ENCODE data around the gene MOSPD3.

DNA sequence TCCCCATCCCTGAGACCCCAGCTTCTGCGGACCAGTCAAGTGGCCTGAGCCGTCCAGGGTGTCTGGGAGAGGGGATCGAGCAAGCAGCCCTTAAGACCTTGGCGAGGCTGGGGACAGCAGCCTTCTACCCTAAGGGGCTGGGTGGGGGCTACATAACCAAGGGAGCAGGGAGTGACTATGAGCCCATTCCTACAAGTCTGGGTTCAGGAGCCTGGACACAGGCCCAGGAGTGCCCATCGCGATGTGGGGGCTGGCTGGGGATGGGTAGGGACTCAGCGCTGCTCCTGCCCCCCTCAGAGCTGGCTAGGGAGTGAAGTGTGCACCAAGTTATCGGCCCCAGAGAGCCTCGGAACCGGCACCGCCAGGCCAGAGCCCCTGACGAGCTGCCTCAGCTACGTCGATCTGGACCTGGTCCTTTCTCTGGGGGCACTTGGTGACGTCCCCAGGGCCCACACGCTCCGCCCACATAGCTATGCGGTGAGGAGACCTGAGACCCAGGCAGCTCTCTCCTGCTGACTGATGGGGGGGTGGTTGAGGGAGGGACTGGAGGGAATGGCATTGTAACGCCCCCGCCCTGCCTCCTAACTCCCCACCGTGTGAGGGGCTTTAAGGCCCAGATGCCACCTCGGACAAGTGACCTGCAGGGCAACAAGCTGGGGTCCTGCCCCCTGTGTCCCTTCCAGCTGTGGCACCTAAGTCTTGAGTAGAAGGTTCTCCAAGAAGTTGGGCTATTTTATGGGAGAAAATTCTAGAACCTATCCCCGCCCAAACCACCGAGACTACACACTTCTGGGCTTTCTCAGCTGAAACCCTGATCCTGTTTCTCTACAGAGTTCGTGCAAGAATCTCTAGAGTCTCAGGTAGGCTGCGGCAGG is 41.1 kb upstream of the MOSPD3 start:
- TF ChIP-seq, protein P1, sequence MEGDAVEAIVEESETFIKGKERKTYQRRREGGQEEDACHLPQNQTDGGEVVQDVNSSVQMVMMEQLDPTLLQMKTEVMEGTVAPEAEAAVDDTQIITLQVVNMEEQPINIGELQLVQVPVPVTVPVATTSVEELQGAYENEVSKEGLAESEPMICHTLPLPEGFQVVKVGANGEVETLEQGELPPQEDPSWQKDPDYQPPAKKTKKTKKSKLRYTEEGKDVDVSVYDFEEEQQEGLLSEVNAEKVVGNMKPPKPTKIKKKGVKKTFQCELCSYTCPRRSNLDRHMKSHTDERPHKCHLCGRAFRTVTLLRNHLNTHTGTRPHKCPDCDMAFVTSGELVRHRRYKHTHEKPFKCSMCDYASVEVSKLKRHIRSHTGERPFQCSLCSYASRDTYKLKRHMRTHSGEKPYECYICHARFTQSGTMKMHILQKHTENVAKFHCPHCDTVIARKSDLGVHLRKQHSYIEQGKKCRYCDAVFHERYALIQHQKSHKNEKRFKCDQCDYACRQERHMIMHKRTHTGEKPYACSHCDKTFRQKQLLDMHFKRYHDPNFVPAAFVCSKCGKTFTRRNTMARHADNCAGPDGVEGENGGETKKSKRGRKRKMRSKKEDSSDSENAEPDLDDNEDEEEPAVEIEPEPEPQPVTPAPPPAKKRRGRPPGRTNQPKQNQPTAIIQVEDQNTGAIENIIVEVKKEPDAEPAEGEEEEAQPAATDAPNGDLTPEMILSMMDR (conservative IDR thresholded peaks at IDR 0.05; ENCODE audit: low read depth in 2 of 2), result no peak
- TF ChIP-seq EZH2phosphoT487 (IDR thresholded peaks at IDR 0.05; ENCODE audit: unreplicated experiment) (no peak), EZH2 (IDR thresholded peaks at IDR 0.05; ENCODE audit: low read depth, unreplicated experiment) (no peak), POLR2AphosphoS5 (IDR thresholded peaks at IDR 0.05; ENCODE audit: low read depth) (no peak), CREB1 (CRISPR knock-in tag; IDR thresholded peaks at IDR 0.05; ENCODE audit: low read depth) (no peak), JUNB (IDR thresholded peaks at IDR 0.05; ENCODE audit: unreplicated experiment) (no peak), ZNF114 (CRISPR knock-in tag; IDR thresholded peaks at IDR 0.05) (no peak), STAT1 (IDR thresholded peaks at IDR 0.05; ENCODE audit: unreplicated experiment) (no peak), ZNF331 (CRISPR knock-in tag; IDR thresholded peaks at IDR 0.05; ENCODE audit: low read depth) (no peak), NANOG (IDR thresholded peaks at IDR 0.05; ENCODE audit: borderline replicate concordance) (no peak)
- TF ChIP-seq, protein P2, sequence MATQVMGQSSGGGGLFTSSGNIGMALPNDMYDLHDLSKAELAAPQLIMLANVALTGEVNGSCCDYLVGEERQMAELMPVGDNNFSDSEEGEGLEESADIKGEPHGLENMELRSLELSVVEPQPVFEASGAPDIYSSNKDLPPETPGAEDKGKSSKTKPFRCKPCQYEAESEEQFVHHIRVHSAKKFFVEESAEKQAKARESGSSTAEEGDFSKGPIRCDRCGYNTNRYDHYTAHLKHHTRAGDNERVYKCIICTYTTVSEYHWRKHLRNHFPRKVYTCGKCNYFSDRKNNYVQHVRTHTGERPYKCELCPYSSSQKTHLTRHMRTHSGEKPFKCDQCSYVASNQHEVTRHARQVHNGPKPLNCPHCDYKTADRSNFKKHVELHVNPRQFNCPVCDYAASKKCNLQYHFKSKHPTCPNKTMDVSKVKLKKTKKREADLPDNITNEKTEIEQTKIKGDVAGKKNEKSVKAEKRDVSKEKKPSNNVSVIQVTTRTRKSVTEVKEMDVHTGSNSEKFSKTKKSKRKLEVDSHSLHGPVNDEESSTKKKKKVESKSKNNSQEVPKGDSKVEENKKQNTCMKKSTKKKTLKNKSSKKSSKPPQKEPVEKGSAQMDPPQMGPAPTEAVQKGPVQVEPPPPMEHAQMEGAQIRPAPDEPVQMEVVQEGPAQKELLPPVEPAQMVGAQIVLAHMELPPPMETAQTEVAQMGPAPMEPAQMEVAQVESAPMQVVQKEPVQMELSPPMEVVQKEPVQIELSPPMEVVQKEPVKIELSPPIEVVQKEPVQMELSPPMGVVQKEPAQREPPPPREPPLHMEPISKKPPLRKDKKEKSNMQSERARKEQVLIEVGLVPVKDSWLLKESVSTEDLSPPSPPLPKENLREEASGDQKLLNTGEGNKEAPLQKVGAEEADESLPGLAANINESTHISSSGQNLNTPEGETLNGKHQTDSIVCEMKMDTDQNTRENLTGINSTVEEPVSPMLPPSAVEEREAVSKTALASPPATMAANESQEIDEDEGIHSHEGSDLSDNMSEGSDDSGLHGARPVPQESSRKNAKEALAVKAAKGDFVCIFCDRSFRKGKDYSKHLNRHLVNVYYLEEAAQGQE (IDR thresholded peaks at IDR 0.05; ENCODE audit: unreplicated experiment), result no peak
- TF ChIP-seq, protein P3, sequence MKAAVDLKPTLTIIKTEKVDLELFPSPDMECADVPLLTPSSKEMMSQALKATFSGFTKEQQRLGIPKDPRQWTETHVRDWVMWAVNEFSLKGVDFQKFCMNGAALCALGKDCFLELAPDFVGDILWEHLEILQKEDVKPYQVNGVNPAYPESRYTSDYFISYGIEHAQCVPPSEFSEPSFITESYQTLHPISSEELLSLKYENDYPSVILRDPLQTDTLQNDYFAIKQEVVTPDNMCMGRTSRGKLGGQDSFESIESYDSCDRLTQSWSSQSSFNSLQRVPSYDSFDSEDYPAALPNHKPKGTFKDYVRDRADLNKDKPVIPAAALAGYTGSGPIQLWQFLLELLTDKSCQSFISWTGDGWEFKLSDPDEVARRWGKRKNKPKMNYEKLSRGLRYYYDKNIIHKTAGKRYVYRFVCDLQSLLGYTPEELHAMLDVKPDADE (IDR thresholded peaks at IDR 0.05), result no peak
- TF ChIP-seq, protein P4, sequence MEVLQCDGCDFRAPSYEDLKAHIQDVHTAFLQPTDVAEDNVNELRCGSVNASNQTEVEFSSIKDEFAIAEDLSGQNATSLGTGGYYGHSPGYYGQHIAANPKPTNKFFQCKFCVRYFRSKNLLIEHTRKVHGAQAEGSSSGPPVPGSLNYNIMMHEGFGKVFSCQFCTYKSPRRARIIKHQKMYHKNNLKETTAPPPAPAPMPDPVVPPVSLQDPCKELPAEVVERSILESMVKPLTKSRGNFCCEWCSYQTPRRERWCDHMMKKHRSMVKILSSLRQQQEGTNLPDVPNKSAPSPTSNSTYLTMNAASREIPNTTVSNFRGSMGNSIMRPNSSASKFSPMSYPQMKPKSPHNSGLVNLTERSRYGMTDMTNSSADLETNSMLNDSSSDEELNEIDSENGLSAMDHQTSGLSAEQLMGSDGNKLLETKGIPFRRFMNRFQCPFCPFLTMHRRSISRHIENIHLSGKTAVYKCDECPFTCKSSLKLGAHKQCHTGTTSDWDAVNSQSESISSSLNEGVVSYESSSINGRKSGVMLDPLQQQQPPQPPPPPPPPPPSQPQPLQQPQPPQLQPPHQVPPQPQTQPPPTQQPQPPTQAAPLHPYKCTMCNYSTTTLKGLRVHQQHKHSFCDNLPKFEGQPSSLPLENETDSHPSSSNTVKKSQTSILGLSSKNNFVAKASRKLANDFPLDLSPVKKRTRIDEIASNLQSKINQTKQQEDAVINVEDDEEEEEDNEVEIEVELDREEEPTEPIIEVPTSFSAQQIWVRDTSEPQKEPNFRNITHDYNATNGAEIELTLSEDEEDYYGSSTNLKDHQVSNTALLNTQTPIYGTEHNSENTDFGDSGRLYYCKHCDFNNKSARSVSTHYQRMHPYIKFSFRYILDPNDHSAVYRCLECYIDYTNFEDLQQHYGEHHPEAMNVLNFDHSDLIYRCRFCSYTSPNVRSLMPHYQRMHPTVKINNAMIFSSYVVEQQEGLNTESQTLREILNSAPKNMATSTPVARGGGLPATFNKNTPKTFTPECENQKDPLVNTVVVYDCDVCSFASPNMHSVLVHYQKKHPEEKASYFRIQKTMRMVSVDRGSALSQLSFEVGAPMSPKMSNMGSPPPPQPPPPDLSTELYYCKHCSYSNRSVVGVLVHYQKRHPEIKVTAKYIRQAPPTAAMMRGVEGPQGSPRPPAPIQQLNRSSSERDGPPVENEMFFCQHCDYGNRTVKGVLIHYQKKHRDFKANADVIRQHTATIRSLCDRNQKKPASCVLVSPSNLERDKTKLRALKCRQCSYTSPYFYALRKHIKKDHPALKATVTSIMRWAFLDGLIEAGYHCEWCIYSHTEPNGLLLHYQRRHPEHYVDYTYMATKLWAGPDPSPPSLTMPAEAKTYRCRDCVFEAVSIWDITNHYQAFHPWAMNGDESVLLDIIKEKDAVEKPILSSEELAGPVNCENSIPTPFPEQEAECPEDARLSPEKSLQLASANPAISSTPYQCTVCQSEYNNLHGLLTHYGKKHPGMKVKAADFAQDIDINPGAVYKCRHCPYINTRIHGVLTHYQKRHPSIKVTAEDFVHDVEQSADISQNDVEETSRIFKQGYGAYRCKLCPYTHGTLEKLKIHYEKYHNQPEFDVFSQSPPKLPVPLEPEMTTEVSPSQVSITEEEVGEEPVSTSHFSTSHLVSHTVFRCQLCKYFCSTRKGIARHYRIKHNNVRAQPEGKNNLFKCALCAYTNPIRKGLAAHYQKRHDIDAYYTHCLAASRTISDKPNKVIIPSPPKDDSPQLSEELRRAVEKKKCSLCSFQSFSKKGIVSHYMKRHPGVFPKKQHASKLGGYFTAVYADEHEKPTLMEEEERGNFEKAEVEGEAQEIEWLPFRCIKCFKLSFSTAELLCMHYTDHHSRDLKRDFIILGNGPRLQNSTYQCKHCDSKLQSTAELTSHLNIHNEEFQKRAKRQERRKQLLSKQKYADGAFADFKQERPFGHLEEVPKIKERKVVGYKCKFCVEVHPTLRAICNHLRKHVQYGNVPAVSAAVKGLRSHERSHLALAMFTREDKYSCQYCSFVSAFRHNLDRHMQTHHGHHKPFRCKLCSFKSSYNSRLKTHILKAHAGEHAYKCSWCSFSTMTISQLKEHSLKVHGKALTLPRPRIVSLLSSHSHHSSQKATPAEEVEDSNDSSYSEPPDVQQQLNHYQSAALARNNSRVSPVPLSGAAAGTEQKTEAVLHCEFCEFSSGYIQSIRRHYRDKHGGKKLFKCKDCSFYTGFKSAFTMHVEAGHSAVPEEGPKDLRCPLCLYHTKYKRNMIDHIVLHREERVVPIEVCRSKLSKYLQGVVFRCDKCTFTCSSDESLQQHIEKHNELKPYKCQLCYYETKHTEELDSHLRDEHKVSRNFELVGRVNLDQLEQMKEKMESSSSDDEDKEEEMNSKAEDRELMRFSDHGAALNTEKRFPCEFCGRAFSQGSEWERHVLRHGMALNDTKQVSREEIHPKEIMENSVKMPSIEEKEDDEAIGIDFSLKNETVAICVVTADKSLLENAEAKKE (CRISPR knock-in tag; IDR thresholded peaks at IDR 0.05), result no peak

All from GM23338 (cell line).